ENCODE measurements around the gene ALDH1A3.
A peak's percentile ranks its signal among the peaks of the same experiment; 100 is the strongest.
"Not testable (repeated sequence)": the region's sequence is repeated elsewhere in the genome, so short reads cannot be mapped to it uniquely, and the experiment has no call there.

The ALDH1A3 gene

GRCh38 chr15:100849021-100849854 lies 30.4 kb upstream of the ALDH1A3 start:
- DNase-seq (ENCODE audit: low read depth): peak; percentile 14

GRCh38 chr15:100849855-100850218 lies 29.8 kb upstream of the ALDH1A3 start:
- H3K4me3 ChIP-seq (replicated peaks; ENCODE audit: low read depth, low read length): peak overlapping the region; percentile 55
- TF ChIP-seq CTCF (IDR thresholded peaks at IDR 0.05; ENCODE audit: low read length, missing control alignments): no peak
- no peak for DNase-seq (ENCODE audit: low read depth)

More at GRCh38 chr15:100849021-100849854, 30.4 kb upstream of the ALDH1A3 start:
- peak overlapping the region; percentile 55 for H3K4me3 ChIP-seq (replicated peaks; ENCODE audit: low read depth, low read length)
- no peak for TF ChIP-seq CTCF (IDR thresholded peaks at IDR 0.05; ENCODE audit: low read length, missing control alignments)

GRCh38 chr15:100851428-100852015 lies 28.1 kb upstream of the ALDH1A3 start:
- H3K4me3 ChIP-seq (replicated peaks; ENCODE audit: low read depth, low read length); DNase-seq (ENCODE audit: low read depth): not testable (repeated sequence)

GRCh38 chr15:100852630-100853029 lies 27.0 kb upstream of the ALDH1A3 start:
- TF ChIP-seq CTCF (IDR thresholded peaks at IDR 0.05; ENCODE audit: low read length, missing control alignments): no peak
- no peak overlapping the region for H3K4me3 ChIP-seq (replicated peaks; ENCODE audit: low read depth, low read length)
- DNase-seq (ENCODE audit: low read depth): no peak

- H3K4me3 ChIP-seq (replicated peaks; ENCODE audit: low read depth, low read length): no peak overlapping the region
- TF ChIP-seq CTCF (IDR thresholded peaks at IDR 0.05; ENCODE audit: low read length, missing control alignments): no peak
- no peak for DNase-seq (ENCODE audit: low read depth)
Measured at GRCh38 chr15:100853676-100854440, 25.8 kb upstream of the ALDH1A3 start.

GRCh38 chr15:100856867-100857266 lies 22.8 kb upstream of the ALDH1A3 start:
- no peak for TF ChIP-seq CTCF (IDR thresholded peaks at IDR 0.05; ENCODE audit: low read length, missing control alignments)
- no peak for DNase-seq (ENCODE audit: low read depth)

GRCh38 chr15:100858294-100858693 lies 21.3 kb upstream of the ALDH1A3 start:
- no peak for DNase-seq (ENCODE audit: low read depth)
- no peak for TF ChIP-seq CTCF (IDR thresholded peaks at IDR 0.05; ENCODE audit: low read length, missing control alignments)
- no peak overlapping the region for H3K4me3 ChIP-seq (replicated peaks; ENCODE audit: low read depth, low read length)

More at GRCh38 chr15:100856867-100857266, 22.8 kb upstream of the ALDH1A3 start:
- H3K4me3 ChIP-seq (replicated peaks; ENCODE audit: low read depth, low read length): no peak overlapping the region
